ENCODE data around the gene TLX1.
A peak's percentile ranks its signal among the peaks of the same experiment; 100 is the strongest.

Gene TLX1

DNA sequence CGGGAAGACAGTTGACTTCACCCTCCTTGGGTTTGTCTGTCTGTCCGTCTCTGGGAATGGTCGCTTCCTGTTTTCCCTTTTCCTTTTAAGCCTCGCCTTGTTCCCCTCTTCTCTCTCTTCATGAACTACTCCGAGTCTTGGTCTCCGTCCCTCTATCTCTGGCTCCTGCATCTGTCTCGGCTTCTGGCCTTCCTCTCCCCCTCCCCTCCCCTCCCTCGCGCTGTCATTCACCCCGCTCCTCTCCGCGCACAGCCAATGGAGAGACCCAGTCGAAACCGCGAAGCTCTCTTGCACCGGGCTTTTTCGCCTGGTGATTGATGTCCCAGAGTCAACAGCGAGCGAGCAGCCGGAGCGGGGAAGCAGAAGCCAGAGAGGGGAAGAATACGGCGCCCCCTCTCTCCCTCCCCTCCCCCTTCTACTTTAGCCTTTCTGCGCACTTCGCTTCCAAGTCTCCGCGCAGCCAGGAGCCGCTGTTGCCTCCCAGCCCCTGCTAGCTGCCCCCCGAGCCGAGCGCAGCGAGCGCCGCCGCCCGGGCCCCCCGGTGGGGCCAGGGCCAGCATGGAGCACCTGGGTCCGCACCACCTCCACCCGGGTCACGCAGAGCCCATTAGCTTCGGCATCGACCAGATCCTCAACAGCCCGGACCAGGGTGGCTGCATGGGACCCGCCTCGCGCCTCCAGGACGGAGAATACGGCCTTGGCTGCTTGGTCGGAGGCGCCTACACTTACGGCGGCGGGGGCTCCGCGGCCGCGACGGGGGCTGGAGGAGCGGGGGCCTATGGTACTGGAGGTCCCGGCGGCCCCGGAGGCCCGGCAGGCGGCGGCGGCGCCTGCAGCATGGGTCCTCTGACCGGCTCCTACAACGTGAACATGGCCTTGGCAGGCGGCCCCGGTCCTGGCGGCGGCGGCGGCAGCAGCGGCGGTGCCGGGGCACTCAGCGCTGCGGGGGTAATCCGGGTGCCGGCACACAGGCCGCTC lies at the start of gene TLX1:
TSS of gene TLX1 (plus strand) at position 317 of the 978 bp plus-strand sequence. CDS start at position 559, 242 bp downstream.
- no peak for DNase-seq (ENCODE audit: low read depth in 2 of 2, low spot score in 1 of 2)

DNA sequence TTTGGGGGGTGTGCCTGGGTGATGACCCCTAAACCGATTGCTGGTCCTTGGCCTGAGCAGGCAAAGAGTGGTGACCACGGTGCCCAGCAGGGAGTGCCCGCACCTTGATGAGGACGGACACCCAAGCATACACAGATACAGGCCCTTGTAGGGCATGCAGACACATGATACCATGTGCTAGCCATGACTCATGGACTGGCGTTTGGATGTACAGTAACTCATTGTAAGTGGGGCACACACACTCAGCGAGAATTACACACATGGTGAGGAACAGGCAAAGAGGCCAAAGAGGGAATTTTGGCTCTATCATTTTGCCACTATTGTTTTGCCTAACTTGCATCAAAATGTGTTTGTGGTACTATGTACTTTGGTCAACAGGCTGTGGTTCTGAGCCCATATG lies 45.3 kb upstream of the TLX1 start:
- DNase-seq (ENCODE audit: low read depth in 2 of 2, low spot score in 1 of 2): no peak

DNA sequence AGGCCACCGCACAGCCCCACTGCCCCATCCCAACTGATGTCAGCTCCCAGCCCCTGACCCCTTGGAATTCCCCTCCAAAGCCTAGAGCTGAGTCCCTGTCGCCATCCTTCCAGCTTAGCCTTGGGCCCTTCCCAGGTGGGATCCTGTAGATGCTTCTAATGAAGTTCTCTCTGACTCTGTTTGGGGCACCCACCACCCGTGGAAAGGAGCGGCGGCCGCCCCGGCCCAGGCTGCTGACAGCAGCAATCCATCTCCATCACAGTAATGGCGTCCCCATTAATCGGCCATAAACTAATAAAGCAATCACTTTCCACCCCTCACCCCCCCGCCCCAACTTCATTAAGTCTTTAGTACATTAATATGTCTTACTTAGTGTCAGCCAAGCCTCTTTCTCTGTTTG lies 43.7 kb upstream of the TLX1 start:
- DNase-seq (ENCODE audit: low read depth in 2 of 2, low spot score in 1 of 2): no peak

GRCh38 chr10:101087965-101088364 lies 43.1 kb upstream of the TLX1 start:
- no peak for DNase-seq (ENCODE audit: low read depth in 2 of 2, low spot score in 1 of 2)

- no peak for DNase-seq (ENCODE audit: low read depth in 2 of 2, low spot score in 1 of 2)
These were observed 41.4 kb upstream of the TLX1 start for GRCh38 chr10:101089520-101090299.

DNA sequence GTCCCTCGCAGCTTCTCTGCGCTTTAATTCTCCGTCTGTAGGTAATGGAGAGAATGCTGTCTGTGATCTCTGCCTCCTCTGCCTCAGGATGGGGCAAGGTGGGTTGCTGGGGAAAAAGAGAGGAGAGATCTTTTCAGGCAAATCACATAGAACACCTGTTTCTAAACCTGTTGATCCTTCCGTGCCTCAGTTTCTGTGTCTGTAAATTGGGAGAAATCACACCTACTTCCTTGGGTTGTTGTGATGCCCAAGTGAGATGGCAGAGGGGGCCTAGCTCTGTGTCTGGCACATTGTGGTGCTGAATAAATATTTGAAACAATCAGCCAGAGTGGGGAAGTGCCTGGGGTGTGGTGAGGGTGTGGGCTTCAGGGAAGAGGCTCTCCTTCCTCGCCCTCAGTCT lies 40.5 kb upstream of the TLX1 start:
- no peak for DNase-seq (ENCODE audit: low read depth in 2 of 2, low spot score in 1 of 2)

DNA sequence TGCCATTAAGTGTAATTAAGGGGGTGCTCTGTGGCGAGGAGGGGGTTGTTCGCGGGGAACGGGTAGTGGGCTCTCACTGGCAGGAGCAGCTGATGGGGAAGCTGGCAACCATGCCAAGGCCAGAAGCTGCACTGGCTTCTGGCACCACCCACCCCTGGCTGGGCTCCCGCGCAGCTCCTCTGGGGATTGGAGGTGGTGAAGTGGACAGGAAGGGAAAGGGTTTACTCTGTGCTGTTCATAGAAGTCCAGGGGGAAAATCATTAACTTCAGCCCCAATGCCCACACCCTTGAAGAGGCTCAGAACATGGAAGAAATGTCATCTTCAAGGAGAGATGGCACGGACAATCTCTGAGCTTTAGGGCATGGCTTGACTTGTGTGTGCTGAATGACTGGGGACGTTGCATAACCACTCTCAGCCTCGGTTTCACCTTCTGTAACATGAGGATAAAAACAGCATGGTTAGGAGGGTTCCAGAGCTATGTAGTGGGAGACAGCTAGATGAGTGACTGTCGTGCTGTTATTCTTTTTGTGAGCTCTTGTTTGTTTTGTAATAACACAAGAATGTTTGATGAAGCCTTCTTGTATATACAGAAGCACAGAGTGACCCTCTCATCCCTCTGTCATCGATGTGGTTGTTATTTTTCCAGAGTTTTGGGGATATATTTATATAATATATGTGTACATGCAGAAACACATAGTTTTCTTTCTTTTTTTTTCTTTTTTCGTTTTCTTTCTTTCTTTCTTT lies 39.4 kb upstream of the TLX1 start:
- no peak for DNase-seq (ENCODE audit: low read depth in 2 of 2, low spot score in 1 of 2)

DNA sequence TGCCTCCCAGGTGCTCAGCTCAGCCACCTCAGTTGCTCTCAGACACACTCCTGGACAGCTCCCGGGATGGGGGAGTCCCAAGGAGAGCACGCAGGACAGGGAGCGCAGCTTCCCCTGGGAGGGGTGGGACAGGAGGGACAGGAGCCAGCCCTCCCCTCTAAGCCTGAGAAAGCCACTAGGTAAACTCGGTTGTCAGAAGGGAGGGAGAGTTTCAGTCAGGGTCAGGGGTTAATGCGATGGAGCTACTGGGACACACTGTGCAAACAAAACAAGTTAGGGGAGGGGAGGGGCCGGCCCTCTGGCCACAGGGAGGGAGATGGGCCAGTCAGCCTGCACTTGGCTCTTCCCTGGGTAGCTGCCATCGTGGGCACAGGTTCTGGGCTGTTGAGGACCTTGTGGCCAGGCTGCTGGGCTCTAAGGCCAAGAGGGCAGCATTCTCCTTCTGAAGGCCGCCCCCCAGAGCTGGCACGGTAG lies 38.2 kb upstream of the TLX1 start:
- no peak for DNase-seq (ENCODE audit: low read depth in 2 of 2, low spot score in 1 of 2)

DNA sequence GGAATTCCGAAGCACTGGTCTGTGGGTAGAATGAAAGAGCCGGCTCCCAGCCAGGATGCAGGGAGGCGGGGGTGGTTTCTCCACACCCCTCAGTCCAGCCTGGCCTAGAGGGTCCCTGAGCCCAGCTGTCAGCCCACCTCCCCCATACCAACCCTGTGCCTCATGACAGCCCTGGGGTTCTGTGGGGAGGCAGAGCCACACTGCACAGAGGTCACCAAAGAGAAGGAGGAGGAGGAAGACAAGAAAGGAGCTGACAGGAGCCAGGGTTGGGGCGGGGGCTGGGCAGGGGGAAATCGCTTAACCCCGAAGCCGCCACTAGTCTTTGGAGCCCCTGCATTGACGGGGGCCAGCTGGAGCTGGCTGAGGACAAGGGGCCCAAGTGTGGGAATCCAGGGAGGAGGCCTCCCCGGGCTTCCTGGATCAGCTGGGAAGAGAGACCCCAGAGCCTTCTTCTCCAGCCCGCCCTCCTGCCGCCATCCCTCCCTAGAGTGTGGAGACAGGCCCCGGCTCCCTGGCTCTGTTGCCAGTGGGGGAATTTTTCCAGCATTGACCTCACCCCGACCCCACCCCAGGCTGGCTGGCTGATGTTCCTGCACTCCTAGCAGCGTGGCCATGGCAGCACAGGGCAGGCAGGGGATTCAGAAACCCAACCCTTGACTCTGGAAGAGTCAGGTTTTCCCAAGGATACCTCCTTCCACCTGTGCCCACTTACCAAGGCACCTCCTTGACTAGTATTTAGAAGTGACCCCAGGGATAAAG lies 36.8 kb upstream of the TLX1 start:
- no peak for DNase-seq (ENCODE audit: low read depth in 2 of 2, low spot score in 1 of 2)

DNA sequence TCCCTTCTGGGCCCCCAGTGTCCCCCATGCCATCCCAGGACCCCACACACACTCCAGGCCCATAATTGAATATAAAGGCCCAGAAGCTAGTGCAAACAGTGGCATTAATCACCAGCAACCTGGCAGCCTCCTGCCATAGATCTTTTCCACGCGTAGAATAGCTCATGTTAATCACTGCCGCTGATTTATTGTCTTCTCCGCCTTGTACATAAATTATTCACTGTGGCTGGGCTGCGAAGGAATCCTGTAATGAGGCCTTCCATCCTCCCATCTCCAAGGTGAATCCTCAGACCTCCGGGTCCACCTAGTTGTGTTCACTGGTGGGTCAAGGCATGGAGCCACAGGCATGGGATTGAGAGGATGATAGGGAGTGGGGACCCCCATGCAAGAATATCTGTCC lies 36.1 kb upstream of the TLX1 start:
- DNase-seq (ENCODE audit: low read depth in 2 of 2, low spot score in 1 of 2): no peak

GRCh38 chr10:101095550-101096213 lies 35.4 kb upstream of the TLX1 start:
- peak; percentile 21 to 48 for DNase-seq (ENCODE audit: low read depth in 2 of 2, low spot score in 1 of 2)

DNA sequence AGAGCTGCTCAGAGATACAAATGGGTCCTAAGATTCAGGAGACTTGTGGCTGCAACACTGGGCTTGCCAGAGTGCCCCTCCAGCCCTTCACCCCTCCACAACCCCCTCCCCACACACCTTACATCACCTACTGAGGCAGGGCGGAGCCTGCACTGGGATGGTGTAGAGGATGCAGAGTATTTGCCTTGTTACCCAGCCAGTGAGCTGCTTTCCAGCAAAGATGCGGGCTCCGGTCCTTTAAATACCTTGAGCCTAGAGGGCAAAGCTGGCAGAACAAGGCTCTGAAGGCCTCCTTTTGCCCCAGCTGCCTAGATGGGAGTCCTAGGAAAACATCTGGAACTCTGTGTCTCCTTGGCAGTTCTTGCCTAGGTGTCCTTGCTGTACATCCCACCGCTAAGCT lies 34.7 kb upstream of the TLX1 start:
- DNase-seq (ENCODE audit: low read depth in 2 of 2, low spot score in 1 of 2): no peak

GRCh38 chr10:101097881-101098280 lies 33.2 kb upstream of the TLX1 start:
- no peak for DNase-seq (ENCODE audit: low read depth in 2 of 2, low spot score in 1 of 2)

- DNase-seq (ENCODE audit: low read depth in 2 of 2, low spot score in 1 of 2): no peak
These were observed 31.2 kb upstream of the TLX1 start for GRCh38 chr10:101099901-101100300.

DNA sequence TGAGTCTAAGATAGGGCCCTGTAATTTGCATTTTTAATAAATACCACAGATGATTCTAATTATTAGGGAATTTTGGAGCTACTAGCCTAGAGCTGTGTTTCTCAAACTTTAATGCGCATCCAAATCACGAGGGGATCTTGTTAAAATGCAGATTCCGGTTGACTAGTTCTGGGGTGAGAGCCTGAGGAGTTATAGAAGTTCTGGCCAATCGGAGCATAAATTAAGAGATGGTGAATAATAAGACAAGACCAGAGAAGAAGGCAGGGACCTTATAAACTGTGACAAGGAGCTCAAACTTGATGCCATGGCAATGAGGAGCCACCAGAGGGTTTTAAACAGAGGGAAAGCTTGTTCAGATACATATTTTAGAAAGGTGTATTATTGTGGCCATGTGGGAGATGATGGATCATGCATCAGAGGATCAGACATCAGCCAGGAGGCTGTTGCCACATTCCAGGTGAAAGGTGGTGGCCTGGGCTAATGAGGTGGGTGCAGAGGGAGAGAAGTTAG lies 29.7 kb upstream of the TLX1 start:
- no peak for DNase-seq (ENCODE audit: low read depth in 2 of 2, low spot score in 1 of 2)

- DNase-seq (ENCODE audit: low read depth in 2 of 2, low spot score in 1 of 2): no peak
These were observed 27.7 kb upstream of the TLX1 start for GRCh38 chr10:101103430-101103829.

DNA sequence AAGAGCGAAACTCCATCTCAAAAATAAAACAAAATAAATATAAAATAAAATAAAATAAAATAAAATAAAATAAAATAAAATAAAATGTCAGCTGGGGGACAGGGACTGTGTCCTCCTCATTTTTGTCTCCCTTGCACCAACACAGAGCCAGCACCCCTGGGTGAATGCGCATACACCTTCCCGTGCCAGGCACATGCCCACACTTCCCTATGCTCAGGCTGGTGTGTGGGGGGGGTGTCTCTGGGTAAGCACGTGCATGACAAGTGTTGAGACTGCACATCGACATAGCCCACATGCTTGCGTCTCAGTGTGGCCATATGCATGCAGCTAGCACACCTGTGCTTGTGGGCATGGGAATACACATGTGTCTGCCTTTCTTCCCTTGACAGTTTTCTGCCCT lies 24.7 kb upstream of the TLX1 start:
- no peak for DNase-seq (ENCODE audit: low read depth in 2 of 2, low spot score in 1 of 2)

DNA sequence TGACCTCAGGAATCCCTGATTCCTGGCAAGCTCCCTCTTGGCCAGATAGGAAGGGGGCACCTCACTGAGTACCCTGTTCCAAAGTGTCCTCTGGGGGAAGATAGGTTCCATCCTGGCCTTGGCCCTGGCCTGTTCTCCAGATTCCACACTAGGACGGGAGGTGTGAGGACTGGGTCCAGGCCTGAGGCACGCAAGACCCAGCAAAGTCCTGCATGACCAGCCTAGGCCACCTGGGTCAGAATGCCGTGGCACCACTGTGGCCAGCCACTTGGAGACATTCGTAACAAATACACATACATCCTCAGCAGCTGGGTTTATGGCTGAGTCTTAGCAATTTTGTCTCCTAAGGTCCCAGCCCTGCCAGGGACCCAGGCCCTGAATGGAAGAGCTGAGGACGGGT lies 23.3 kb upstream of the TLX1 start:
- no peak for DNase-seq (ENCODE audit: low read depth in 2 of 2, low spot score in 1 of 2)

DNA sequence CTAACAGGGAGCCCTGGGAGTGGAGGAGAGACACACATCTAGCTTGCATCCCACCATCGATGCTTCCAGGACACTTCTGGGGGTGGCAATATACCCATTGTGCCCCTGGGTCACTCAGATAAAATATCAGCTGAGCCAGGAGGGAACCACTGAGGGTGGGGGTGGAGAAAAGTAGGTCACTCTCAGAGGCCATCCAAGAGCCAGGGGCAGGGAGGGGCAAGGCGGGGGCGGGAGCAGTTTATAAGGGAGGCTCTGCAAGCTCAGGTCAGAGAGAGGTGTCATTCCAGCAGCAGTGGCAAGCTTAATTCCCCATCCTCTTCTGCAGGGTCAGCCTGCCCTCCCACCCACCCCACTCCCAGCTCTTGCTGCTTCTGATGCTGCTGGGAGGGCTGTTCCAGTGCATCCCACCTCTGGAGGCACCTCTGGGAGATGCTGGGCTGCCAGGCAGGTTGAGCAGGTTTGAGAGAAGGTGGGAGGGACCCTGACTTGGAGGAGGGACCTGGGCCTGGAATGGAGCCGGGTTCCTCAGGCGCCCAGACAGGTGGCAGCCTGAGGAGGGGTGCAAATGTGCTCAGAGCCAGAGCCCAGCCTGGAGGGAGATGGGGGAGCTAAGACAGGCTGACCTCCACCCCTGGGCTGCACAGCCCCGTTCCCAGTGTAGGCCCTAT lies 20.1 kb upstream of the TLX1 start:
- DNase-seq (ENCODE audit: low read depth in 2 of 2, low spot score in 1 of 2): no peak
